PFSK-1 (cell line): ENCODE measurements around the gene SSH2.

Source experiments
- FOXP2 ChIP-seq: optimal IDR thresholded peaks from 2 replicates; pipeline ENCODE3; 2011; ENCODE audit warnings: borderline replicate concordance, control low read depth, inconsistent platforms; ENCODE audit not compliant: insufficient read depth; ENCODE audit errors: extremely low read length, extremely low read depth
- POLR2AphosphoS5 ChIP-seq: IDR thresholded peaks from 2 replicates; pipeline ENCODE4 v1.6.1; 2012; ENCODE audit warnings: low read depth, mild to moderate bottlenecking, control low read depth, low read length, moderate library complexity
- REST ChIP-seq, 2 experiments: IDR thresholded peaks; 2 replicates each; pipeline versions ENCODE4 v1.6.1 to v1.8.0; 2011 to 2012; ENCODE audit warnings: low read depth in 2 of 2, low read length in 2 of 2, control low read depth in 1 of 2, inconsistent platforms in 1 of 2, mild to moderate bottlenecking in 1 of 2, moderate library complexity in 1 of 2; ENCODE audit not compliant: insufficient read depth in 1 of 2
- SIN3A ChIP-seq: IDR thresholded peaks from 2 replicates; pipeline ENCODE4 v1.6.1; 2012; ENCODE audit warnings: mild to moderate bottlenecking, low read length, moderate library complexity, borderline replicate concordance; ENCODE audit not compliant: insufficient read depth
- TAF1 ChIP-seq: IDR thresholded peaks from 2 replicates; pipeline ENCODE4 v1.6.1; 2012; ENCODE audit warnings: low read length, control low read depth, borderline replicate concordance; ENCODE audit not compliant: insufficient read depth

The SSH2 gene

GRCh38 chr17:29933379-29933778 is 3.4 kb upstream of the SSH2 start:
- TF ChIP-seq FOXP2 = no peak
- TF ChIP-seq SIN3A = no peak
- TF ChIP-seq REST (IDR thresholded peaks at IDR 0.05; ENCODE audit: insufficient read depth in 1 of 2, low read depth in 2 of 2, low read length in 2 of 2) = no peak
- TF ChIP-seq POLR2AphosphoS5 = no peak
- no peak for TF ChIP-seq TAF1

- TF ChIP-seq FOXP2 (no peak), SIN3A (no peak), REST (IDR thresholded peaks at IDR 0.05; ENCODE audit: insufficient read depth in 1 of 2, low read depth in 2 of 2, low read length in 2 of 2) (no peak), POLR2AphosphoS5 (no peak), TAF1 (no peak)
These were observed 1.4 kb upstream of the SSH2 start for GRCh38 chr17:29931231-29931932.

DNA sequence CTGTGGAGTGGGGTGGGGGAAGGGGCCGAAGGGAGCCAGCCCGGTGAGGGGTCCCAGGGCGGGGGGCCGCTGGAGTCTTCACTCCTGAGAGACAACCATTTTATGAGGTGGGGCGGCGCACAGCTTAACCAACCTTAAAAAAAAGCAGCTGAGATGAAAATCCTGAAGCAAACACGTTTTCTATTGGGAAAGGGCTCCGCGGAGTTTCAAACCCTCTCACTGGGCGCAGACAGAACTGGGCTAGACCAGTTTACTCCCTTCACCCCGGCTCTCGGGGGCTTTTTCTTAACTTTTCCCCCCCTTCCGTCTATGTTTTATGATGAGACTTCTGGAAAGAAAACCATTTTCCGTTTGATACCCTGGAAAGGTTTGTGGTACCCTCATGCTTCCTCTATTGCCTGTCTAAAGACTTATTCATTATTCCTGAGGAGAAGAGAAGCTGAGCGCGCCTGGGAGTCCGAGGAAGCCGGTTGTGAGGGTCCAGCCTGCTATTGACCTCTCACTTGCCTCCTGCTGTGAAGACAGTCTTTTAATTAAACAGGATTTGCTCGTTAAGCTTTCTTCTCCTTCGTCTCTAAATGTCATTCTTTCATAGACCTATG is 482 bp upstream of the SSH2 start:
- TF ChIP-seq TAF1 (no peak), REST (IDR thresholded peaks at IDR 0.05; ENCODE audit: insufficient read depth in 1 of 2, low read depth in 2 of 2, low read length in 2 of 2) (no peak), SIN3A (no peak), POLR2AphosphoS5 (no peak), FOXP2 (no peak)

- no peak for TF ChIP-seq REST (IDR thresholded peaks at IDR 0.05; ENCODE audit: insufficient read depth in 1 of 2, low read depth in 2 of 2, low read length in 2 of 2)
- no peak for TF ChIP-seq FOXP2
- TF ChIP-seq SIN3A = no peak
- no peak; the same call in 1 of the 2 replicates for TF ChIP-seq TAF1
- no peak for TF ChIP-seq POLR2AphosphoS5
These were observed 959 bp downstream of the SSH2 start for GRCh38 chr17:29929006-29929532.
